Esophagus muscularis mucosa (tissue), 4 donors: ENCODE results near the gene CNOT4. TPM values are rescaled to one million over a fixed set of nuclear protein-coding genes. Genes with fewer than 3 reads are reported as not detected.

Experiments
- DNase-seq: peaks from one replicate; pipeline ENCODE4 v3.0.0-alpha.2; 2017; ENCODE audit errors: extremely low spot score
- H3K27ac ChIP-seq, 4 donors: fragments of 200-600 bp; sonication (generic); replicated peaks in 1 of 4; 1 replicate in 3 of 4; 2 replicates in 1 of 4; pipeline ENCODE4 v1.5.1; 2016 to 2019; ENCODE audit warnings: mild to moderate bottlenecking in 1 of 4
- H3K27me3 ChIP-seq, 4 donors: fragments of 200-600 bp; sonication (generic); one replicate each; pipeline versions ENCODE4 v1.5.1 to v1.6.0; 2016 to 2019
- H3K36me3 ChIP-seq, 4 donors: fragments of 200-600 bp; sonication (generic); one replicate each; pipeline ENCODE4 v1.5.1; 2016 to 2019
- H3K4me1 ChIP-seq, 4 donors: fragments of 200-600 bp; sonication (generic); one replicate each; pipeline ENCODE4 v1.5.1; 2016 to 2019
- H3K4me3 ChIP-seq, 4 donors: fragments of 200-600 bp; sonication (generic); 1 replicate in 2 of 4; 2 replicates in 2 of 4; pipeline ENCODE4 v1.5.1; 2016 to 2019; ENCODE audit warnings: mild to moderate bottlenecking in 4 of 4, moderate library complexity in 1 of 4
- H3K9me3 ChIP-seq, 4 donors: fragments of 200-600 bp; sonication (generic); 1 replicate in 3 of 4; 2 replicates in 1 of 4; pipeline ENCODE4 v1.5.1; 2016 to 2019
- CTCF ChIP-seq, 3 experiments: fragments of 200-600 bp in 2 of 3; fragments of 450-650 bp in 1 of 3; sonication (generic) in 2 of 3; IDR thresholded peaks; one replicate each; pipeline ENCODE4 v1.5.1; 2017 to 2019; ENCODE audit warnings: antibody characterized with exemption in 3 of 3, mild to moderate bottlenecking in 2 of 3, moderate library complexity in 1 of 3
- EP300 ChIP-seq: sonication (generic); formaldehyde crosslinking; IDR thresholded peaks from one replicate; pipeline ENCODE4 v1.6.1; 2017; ENCODE audit warnings: antibody characterized with exemption
- POLR2A ChIP-seq: fragments of 450-650 bp; IDR thresholded peaks from one replicate; pipeline ENCODE4 v1.6.1; 2017; ENCODE audit warnings: antibody characterized with exemption, moderate library complexity, mild to moderate bottlenecking, low read depth
- POLR2AphosphoS5 ChIP-seq, 2 donors: sonication (generic); formaldehyde crosslinking; IDR thresholded peaks; one replicate each; pipeline ENCODE4 v1.6.1; 2017; ENCODE audit warnings: antibody characterized with exemption in 2 of 2
- WGBS: methylation state at CpG from one replicate; pipeline ENCODE4 v1.1.5; 2018; 5-methylcytosine and 5-hydroxymethylcytosine counted together
- intact Hi-C: fragments of 100-400 bp; cut with DNase I; formaldehyde crosslinking; loops from one replicate; pipeline ENCODE4 v1.15.1; 2023
- total RNA-seq, 4 donors: library from RNA; depleted of rRNA; stranded (reverse); fragments of >200 nt; gene quantifications; one replicate each; pipeline versions ENCODE4 v1.1.0 to v1.2.1, GENCODE V29; 2016

CNOT4 gene
- total RNA-seq, 4 donors from 2014 or later: 18.6 to 28.7 (median 26.4) TPM

- no peak for DNase-seq
- H3K27ac ChIP-seq: no peak overlapping the region
Measured at GRCh38 chr7:135522509-135522908, 12.6 kb upstream of the CNOT4 start.

GRCh38 chr7:135519871-135520270 is 10.0 kb upstream of the CNOT4 start:
- H3K27ac ChIP-seq: no peak overlapping the region
- TF ChIP-seq POLR2AphosphoS5 (IDR thresholded peaks at IDR 0.05): no peak
- no peak for TF ChIP-seq POLR2A
- no peak for TF ChIP-seq EP300
- no peak for TF ChIP-seq CTCF (IDR thresholded peaks at IDR 0.05)
- 93% methylated on average over 4 of the region's 4 CpGs for WGBS
- H3K4me1 ChIP-seq: no peaks in the 10 kb centered on the region
- no peaks in the 10 kb centered on the region for H3K27me3 ChIP-seq
- H3K9me3 ChIP-seq: no peaks in the 10 kb centered on the region
- intact Hi-C loops: no loop called here
- H3K4me3 ChIP-seq: no peak overlapping the region
- H3K36me3 ChIP-seq: no peaks in the 10 kb centered on the region
- no peak for DNase-seq

More at GRCh38 chr7:135522509-135522908, 12.6 kb upstream of the CNOT4 start:
- no peak overlapping the region for H3K4me3 ChIP-seq
- 92% methylated on average over 6 of the region's 6 CpGs for WGBS
- H3K4me1 ChIP-seq: no peaks in the 10 kb centered on the region
- H3K36me3 ChIP-seq: no peaks in the 10 kb centered on the region
- H3K9me3 ChIP-seq: no peaks in the 10 kb centered on the region
- intact Hi-C loops: no loop called here
- H3K27me3 ChIP-seq: no peaks in the 10 kb centered on the region
- TF ChIP-seq EP300: no peak
- no peak for TF ChIP-seq POLR2A
- no peak for TF ChIP-seq POLR2AphosphoS5 (IDR thresholded peaks at IDR 0.05)
- no peak for TF ChIP-seq CTCF (IDR thresholded peaks at IDR 0.05)

GRCh38 chr7:135519233-135519688 is 9.4 kb upstream of the CNOT4 start:
- DNase-seq: no peak
- no peaks in the 10 kb centered on the region for H3K4me1 ChIP-seq
- TF ChIP-seq POLR2AphosphoS5 (IDR thresholded peaks at IDR 0.05) (no peak), EP300 (no peak), POLR2A (no peak), CTCF (IDR thresholded peaks at IDR 0.05) (no peak)
- H3K36me3 ChIP-seq: no peaks in the 10 kb centered on the region
- H3K4me3 ChIP-seq: no peak overlapping the region
- no peaks in the 10 kb centered on the region for H3K27me3 ChIP-seq
- no peak overlapping the region for H3K27ac ChIP-seq
- intact Hi-C loops: no loop called here
- no peaks in the 10 kb centered on the region for H3K9me3 ChIP-seq

- intact Hi-C loops: no loop called here
- Histone ChIP-seq H3K9me3 (no peaks in the 10 kb centered on the region), H3K4me3 (no peak overlapping the region), H3K4me1 (no peaks in the 10 kb centered on the region), H3K27me3 (no peaks in the 10 kb centered on the region), H3K36me3 (no peaks in the 10 kb centered on the region), H3K27ac (no peak overlapping the region)
- DNase-seq: no peak
- TF ChIP-seq CTCF (IDR thresholded peaks at IDR 0.05): no peak
- no peak for TF ChIP-seq EP300
- no peak for TF ChIP-seq POLR2A
- TF ChIP-seq POLR2AphosphoS5 (IDR thresholded peaks at IDR 0.05): no peak
- 96% methylated on average over 1 of the region's 1 CpG for WGBS
Measured at GRCh38 chr7:135518748-135519147, 8.8 kb upstream of the CNOT4 start.

- WGBS: 81% methylated on average over 3 of the region's 3 CpGs
Measured at GRCh38 chr7:135517060-135517459, 7.2 kb upstream of the CNOT4 start.

More at GRCh38 chr7:135517060-135517459, 7.2 kb upstream of the CNOT4 start:
- H3K9me3 ChIP-seq: no peaks in the 10 kb centered on the region
- intact Hi-C loops: no loop called here
- H3K27ac ChIP-seq: no peak overlapping the region
- H3K4me3 ChIP-seq: no peak overlapping the region
- no peaks in the 10 kb centered on the region for H3K27me3 ChIP-seq
- no peaks in the 10 kb centered on the region for H3K36me3 ChIP-seq
- H3K4me1 ChIP-seq: no peaks in the 10 kb centered on the region
- TF ChIP-seq POLR2AphosphoS5 (IDR thresholded peaks at IDR 0.05) (no peak), CTCF (IDR thresholded peaks at IDR 0.05) (no peak), EP300 (no peak)
- no peak for DNase-seq
